Stomach (tissue), 4 donors: ENCODE measurements around the gene IQGAP2.

Source experiments
- EP300 ChIP-seq: sonication (generic); formaldehyde crosslinking; IDR thresholded peaks from one replicate; pipeline ENCODE4 v1.6.1; 2017; ENCODE audit warnings: antibody characterized with exemption
- POLR2A ChIP-seq, 4 donors: fragments of 450-650 bp; IDR thresholded peaks; one replicate each; pipeline ENCODE4 v1.6.1; 2016; ENCODE audit warnings: antibody characterized with exemption in 4 of 4, control low read depth in 2 of 4, mild to moderate bottlenecking in 1 of 4, moderate library complexity in 1 of 4
- POLR2AphosphoS5 ChIP-seq, 3 donors: sonication (generic); formaldehyde crosslinking; IDR thresholded peaks; one replicate each; pipeline ENCODE4 v1.6.1; 2016; ENCODE audit warnings: antibody characterized with exemption in 3 of 3
- TF ChIP-seq, protein P1 (sequence below), 7 experiments: fragments of 450-650 bp in 4 of 7; fragments of 200-600 bp in 3 of 7; sonication (generic) in 3 of 7; IDR thresholded peaks; one replicate each; pipeline ENCODE4 v1.5.1; 2016 to 2019; ENCODE audit warnings: antibody characterized with exemption in 7 of 7, control low read depth in 2 of 7, mild to moderate bottlenecking in 1 of 7

DNA sequence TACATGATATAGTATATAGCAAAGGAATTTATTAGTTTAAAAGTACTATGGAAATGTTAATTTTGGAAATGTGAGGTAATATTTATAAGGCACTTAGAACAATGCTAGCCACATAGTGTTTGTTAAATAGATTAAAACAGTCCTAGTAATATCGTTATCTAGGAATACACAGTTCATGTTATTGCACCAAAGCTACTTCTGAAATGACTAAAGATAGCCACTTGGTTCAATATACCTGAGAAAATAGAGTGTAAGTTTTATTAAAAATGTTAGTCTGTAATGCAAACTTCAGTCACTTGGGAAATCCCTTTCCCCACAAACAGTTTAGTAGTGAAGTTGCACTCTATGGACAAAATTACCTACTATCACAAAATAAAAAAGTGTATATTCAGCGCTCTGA, 297.5 kb downstream of the IQGAP2 start:
- TF ChIP-seq, protein P1, sequence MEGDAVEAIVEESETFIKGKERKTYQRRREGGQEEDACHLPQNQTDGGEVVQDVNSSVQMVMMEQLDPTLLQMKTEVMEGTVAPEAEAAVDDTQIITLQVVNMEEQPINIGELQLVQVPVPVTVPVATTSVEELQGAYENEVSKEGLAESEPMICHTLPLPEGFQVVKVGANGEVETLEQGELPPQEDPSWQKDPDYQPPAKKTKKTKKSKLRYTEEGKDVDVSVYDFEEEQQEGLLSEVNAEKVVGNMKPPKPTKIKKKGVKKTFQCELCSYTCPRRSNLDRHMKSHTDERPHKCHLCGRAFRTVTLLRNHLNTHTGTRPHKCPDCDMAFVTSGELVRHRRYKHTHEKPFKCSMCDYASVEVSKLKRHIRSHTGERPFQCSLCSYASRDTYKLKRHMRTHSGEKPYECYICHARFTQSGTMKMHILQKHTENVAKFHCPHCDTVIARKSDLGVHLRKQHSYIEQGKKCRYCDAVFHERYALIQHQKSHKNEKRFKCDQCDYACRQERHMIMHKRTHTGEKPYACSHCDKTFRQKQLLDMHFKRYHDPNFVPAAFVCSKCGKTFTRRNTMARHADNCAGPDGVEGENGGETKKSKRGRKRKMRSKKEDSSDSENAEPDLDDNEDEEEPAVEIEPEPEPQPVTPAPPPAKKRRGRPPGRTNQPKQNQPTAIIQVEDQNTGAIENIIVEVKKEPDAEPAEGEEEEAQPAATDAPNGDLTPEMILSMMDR (IDR thresholded peaks at IDR 0.05), result no peak
- TF ChIP-seq EP300, result no peak
- no peak for TF ChIP-seq POLR2AphosphoS5 (IDR thresholded peaks at IDR 0.05)
- no peak for TF ChIP-seq POLR2A (IDR thresholded peaks at IDR 0.05)
